ENCODE data around the gene ARAP1.

Gene ARAP1

DNA sequence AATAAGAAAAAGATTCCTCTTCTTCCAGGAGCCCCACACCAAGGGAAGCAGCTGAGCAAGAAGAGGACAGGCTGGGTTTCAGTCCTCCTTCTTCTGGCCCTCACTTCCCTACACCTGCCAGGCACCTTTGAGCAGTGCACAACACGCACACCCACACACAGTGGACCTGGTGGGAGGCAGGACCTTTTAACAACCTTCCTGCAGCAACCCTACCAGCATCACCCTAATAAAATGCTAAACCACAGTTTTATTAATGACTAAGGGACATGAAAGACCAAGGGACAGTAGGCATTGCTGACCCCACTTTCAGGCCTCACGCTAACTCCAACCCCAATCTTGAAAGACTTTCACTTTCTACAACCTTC is 12.2 kb downstream of the ARAP1 start:
- TF ChIP-seq, protein P1, sequence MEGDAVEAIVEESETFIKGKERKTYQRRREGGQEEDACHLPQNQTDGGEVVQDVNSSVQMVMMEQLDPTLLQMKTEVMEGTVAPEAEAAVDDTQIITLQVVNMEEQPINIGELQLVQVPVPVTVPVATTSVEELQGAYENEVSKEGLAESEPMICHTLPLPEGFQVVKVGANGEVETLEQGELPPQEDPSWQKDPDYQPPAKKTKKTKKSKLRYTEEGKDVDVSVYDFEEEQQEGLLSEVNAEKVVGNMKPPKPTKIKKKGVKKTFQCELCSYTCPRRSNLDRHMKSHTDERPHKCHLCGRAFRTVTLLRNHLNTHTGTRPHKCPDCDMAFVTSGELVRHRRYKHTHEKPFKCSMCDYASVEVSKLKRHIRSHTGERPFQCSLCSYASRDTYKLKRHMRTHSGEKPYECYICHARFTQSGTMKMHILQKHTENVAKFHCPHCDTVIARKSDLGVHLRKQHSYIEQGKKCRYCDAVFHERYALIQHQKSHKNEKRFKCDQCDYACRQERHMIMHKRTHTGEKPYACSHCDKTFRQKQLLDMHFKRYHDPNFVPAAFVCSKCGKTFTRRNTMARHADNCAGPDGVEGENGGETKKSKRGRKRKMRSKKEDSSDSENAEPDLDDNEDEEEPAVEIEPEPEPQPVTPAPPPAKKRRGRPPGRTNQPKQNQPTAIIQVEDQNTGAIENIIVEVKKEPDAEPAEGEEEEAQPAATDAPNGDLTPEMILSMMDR (IDR thresholded peaks at IDR 0.05; ENCODE audit: low read depth, low read length, missing control alignments): no peak
- Histone ChIP-seq H3K36me3 (replicated peaks) (no peaks in the 10 kb centered on the region), H3K27ac (no peak overlapping the region), H3K4me3 (ENCODE audit: low read depth, low read length) (no peak overlapping the region), H3K27me3 (replicated peaks) (no peaks in the 10 kb centered on the region)
- DNase-seq: no peak
- in situ Hi-C loops (cut with HindIII; ENCODE audit: low pct_ligation_motif_present, low sequenced_read_pairs): no loop called here

DNA sequence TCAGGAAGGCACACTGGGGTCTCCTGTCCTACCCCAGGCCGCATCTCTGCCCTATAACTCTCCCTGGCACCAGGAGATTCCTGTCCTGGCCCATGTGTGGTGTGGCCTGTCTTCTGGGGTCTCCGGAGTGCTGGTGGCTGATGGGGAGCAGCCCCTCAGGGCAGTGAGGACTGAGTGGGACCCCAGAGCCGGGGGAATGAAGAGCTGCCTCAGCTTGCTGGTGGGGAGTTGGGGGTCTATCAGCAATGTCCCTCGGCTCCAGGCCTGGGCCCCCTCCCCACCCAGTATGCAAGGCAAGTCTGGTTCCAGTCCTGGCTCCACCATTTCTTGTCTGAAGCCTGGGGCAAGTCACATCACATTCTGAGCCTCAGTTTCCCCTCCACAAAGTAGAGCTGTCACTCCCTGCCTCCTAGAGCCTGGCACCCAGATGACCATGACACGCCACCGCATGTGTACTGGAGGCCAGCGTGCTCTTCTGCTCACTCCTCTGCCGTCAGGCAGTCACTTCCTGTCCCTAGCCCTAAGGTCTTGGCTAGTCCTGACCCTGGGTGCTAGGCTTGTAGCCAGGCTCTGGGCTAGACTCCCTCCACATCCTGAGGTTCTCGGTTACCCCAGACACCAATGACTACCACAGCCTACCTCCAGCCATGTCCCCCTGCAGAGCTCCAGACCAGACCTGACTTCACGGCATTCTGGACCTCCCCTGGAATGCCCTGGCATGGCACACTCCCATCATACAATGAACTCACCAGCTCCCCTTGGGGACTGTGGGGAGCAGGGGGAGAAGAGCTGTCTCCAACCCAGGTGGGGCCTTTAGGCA is 12.8 kb downstream of the ARAP1 start:
- TF ChIP-seq, protein P1 (IDR thresholded peaks at IDR 0.05; ENCODE audit: low read depth, low read length, missing control alignments): no peak
- in situ Hi-C loops (cut with HindIII; ENCODE audit: low pct_ligation_motif_present, low sequenced_read_pairs): no loop called here
- no peak overlapping the region for H3K4me3 ChIP-seq (ENCODE audit: low read depth, low read length)
- H3K36me3 ChIP-seq (replicated peaks): no peaks in the 10 kb centered on the region
- DNase-seq: no peak
- H3K27ac ChIP-seq: no peak overlapping the region
- H3K27me3 ChIP-seq (replicated peaks): no peaks in the 10 kb centered on the region

DNA sequence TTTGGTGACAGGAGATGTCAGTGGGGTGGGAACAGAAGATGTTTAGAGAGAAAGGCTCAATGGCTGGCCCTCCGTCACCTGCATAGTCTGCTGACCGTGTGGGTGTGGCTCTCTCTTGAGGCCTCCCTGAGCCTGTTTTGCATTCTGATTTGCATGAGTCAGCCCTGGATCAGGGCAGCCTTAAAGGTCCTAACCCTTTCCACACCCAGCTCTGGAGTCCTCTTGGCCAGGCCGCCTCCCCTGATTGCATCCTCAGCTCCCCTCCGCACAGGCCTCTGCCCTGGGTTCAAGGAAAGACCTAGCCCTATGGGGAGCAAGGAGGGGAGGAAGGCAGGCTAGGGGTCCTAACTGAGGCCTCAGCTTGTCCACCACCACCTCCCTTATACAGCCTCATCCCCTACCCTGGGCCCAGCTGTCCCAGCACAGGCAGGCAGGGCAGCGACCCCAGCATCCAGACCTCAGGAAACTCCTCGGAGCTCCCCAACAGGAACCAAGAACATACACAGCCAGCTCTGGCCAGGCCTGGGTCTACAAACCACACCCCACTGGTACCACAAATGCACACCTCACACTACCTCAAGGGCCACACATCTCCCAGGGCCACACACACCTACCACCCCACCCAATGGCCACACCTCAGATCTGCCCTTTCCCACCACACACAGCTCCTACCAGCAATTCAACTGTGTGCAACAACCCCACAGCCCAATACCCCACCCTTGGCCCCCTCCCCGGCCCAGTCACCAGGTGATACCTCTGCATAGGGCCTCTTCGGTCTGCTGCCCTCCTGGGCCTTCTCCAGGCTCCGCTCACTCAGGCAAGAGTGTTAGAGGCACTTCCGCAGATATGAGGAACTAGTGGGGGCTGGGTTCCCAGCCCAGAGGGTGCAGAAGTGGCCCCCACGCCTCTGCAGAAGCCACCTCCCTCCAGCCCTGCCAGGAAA is 13.7 kb downstream of the ARAP1 start:
- no peak overlapping the region for H3K4me3 ChIP-seq (ENCODE audit: low read depth, low read length)
- no peak overlapping the region for H3K27ac ChIP-seq
- DNase-seq: no peak
- in situ Hi-C loops (cut with HindIII; ENCODE audit: low pct_ligation_motif_present, low sequenced_read_pairs): no loop called here
- TF ChIP-seq, protein P1 (IDR thresholded peaks at IDR 0.05; ENCODE audit: low read depth, low read length, missing control alignments): no peak
- no peaks in the 10 kb centered on the region for H3K27me3 ChIP-seq (replicated peaks)
- H3K36me3 ChIP-seq (replicated peaks): no peaks in the 10 kb centered on the region

DNA sequence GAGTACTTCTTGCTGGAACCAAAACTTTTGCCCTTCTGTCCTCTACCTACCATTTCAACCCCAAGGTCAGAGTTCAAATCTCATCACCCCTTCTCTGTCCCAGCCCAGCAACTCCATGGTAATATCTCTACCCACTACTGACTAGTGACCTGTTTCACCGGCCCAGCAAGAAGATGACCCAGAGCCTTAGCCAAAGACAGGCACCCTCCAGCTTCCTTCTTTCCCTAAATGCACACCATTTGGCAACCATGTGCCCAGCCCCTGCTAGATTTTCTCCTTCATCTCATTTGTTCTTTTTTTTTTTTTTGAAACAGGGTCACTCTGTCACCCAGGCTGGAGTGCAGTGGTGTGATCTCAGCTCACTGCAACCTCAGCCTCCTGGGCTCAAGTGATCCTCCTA is 14.9 kb downstream of the ARAP1 start:
- Histone ChIP-seq H3K36me3 (replicated peaks) (no peaks in the 10 kb centered on the region), H3K27ac (no peak overlapping the region), H3K27me3 (replicated peaks) (no peaks in the 10 kb centered on the region), H3K4me3 (ENCODE audit: low read depth, low read length) (no peak overlapping the region)
- in situ Hi-C loops (cut with HindIII; ENCODE audit: low pct_ligation_motif_present, low sequenced_read_pairs): no loop called here
- TF ChIP-seq, protein P1 (IDR thresholded peaks at IDR 0.05; ENCODE audit: low read depth, low read length, missing control alignments): no peak
- no peak for DNase-seq

DNA sequence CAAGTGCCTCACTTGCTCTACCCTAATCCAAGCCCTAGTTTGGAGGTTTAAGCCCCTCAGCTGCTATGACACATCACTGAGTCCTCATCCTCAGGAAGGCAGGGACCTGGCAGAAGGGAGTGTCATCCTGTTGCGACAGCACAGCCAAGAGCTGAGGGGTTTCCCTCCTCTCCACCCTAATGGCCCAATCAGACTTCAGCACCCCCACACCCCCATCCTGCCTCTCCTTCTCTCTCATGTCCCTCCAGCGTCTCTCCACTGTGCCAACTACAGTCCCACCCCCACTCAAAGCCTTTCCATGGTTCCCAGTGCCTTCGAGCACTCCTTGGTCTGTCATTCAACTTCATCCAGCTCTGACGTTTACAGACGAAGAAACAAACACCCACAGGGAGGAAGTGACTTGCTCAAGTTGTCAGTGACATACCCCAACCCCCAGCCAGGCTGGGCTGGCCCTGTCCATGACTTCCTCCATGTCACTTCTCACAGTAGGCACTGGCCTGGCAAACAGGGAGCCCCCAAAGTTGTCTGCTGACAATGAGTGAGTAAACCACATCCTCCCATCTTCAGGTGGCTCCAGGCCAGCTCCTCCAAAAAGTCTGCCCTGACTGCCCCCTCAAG is 15.6 kb downstream of the ARAP1 start:
- Histone ChIP-seq H3K27ac (peak overlapping the region; percentile 13), H3K4me3 (ENCODE audit: low read depth, low read length) (no peak overlapping the region), H3K36me3 (replicated peaks) (no peaks in the 10 kb centered on the region), H3K27me3 (replicated peaks) (no peaks in the 10 kb centered on the region)
- DNase-seq: peak; percentile 29
- in situ Hi-C loops (cut with HindIII; ENCODE audit: low pct_ligation_motif_present, low sequenced_read_pairs): no loop called here
- TF ChIP-seq, protein P1 (IDR thresholded peaks at IDR 0.05; ENCODE audit: low read depth, low read length, missing control alignments): no peak
